Left lung (tissue), 10 donors: ENCODE data around the gene C19orf18. TPM values are rescaled to one million over a fixed set of nuclear protein-coding genes. Genes with fewer than 3 reads are reported as not detected.

ENCODE experiments used
- ATAC-seq: fragments of 200-7000 bp; cut with Tn5 transposase; one replicate; pipeline ENCODE4 v1.9.1; 2020; ENCODE audit warnings: moderate library complexity
- DNase-seq, 4 donors: peaks; one replicate each; pipeline ENCODE4 v3.0.0-alpha.2; 2013 to 2020
- H3K27ac ChIP-seq, 2 donors: fragments of 200-600 bp; sonication (generic) in 1 of 2; one replicate each; pipeline versions ENCODE4 v1.5.0 to v1.8.0; 2020 to 2021
- H3K27me3 ChIP-seq, 2 donors: fragments of 200-600 bp; sonication (generic) in 1 of 2; one replicate each; pipeline versions ENCODE4 v1.5.0 to v1.8.0; 2020 to 2021
- H3K36me3 ChIP-seq, 2 donors: fragments of 200-600 bp; sonication (generic) in 1 of 2; one replicate each; pipeline versions ENCODE4 v1.5.0 to v1.8.0; 2020 to 2021
- H3K4me1 ChIP-seq, 2 donors: fragments of 200-600 bp; one replicate each; pipeline ENCODE4 v1.8.0; 2021
- H3K4me3 ChIP-seq, 2 donors: fragments of 200-600 bp; sonication (generic) in 1 of 2; one replicate each; pipeline versions ENCODE4 v1.5.0 to v1.8.0; 2020 to 2021; ENCODE audit warnings: mild to moderate bottlenecking in 1 of 2
- H3K9me3 ChIP-seq, 2 donors: fragments of 200-600 bp; sonication (generic) in 1 of 2; one replicate each; pipeline versions ENCODE4 v1.5.0 to v1.8.0; 2020 to 2021
- CTCF ChIP-seq, 2 donors: fragments of 200-600 bp; sonication (generic) in 1 of 2; IDR thresholded peaks; one replicate each; pipeline versions ENCODE4 v1.5.0 to v1.8.0; 2021; ENCODE audit warnings: antibody characterized with exemption in 2 of 2
- intact Hi-C, 2 donors: fragments of 100-400 bp; cut with DNase I; formaldehyde crosslinking; loops; one replicate each; pipeline versions ENCODE4 v1.11.2 to v1.14.2; 2022
- polyA plus RNA-seq, 6 donors: library from polyadenylated mRNA; unstranded; fragments of 120-200 nt; gene quantifications; one replicate each; pipeline ENCODE4 v1.2.1, GENCODE V29; 2013; ENCODE audit not compliant: insufficient read length in 6 of 6
- total RNA-seq, 2 donors: library from RNA; stranded (reverse); fragmentation: NEBNext Ultra II Directional; extraction: Animal tissue kit (Norgen Biotek cat#: 25700); gene quantifications; one replicate each; pipeline ENCODE4 v1.2.1, GENCODE V29; 2021
- donor health status: DM: no; HTN: yes; CAD: no.
- donor health status: DM: no; HTN: no; CAD: no.

Gene C19orf18
- total and polyA plus RNA-seq, 8 donors: 0.55 to 5.7 (median 2.8) TPM

- ATAC-seq (peak; percentile 19), DNase-seq (peak in 1 of 4 donors; percentile 23)
- intact Hi-C loops: no loop called here
- Histone ChIP-seq H3K27me3 (no peaks in the 10 kb centered on the region), H3K27ac (peak overlapping the region; percentile 86 to 91), H3K36me3 (peaks cover 0 to 59% of the 10 kb centered on the region in 2 donors), H3K9me3 (peaks cover 0 to 74% of the 10 kb centered on the region in 2 donors), H3K4me3 (peak overlapping the region; percentile 67 to 89), H3K4me1 (peaks cover 0 to 31% of the 10 kb centered on the region in 2 donors)
- no peak for TF ChIP-seq CTCF (IDR thresholded peaks at IDR 0.05)
These were observed 29.0 kb upstream of the C19orf18 start for GRCh38 chr19:58003174-58003828.

GRCh38 chr19:58002384-58003173, 28.2 kb upstream of the C19orf18 start, which contains the start of gene ZNF606:
Gene ZNF606 (minus strand): TSS chr19:58002820. CDS start chr19:58001319, 1,501 bp downstream.
- peak; percentile 100 for ATAC-seq
- H3K27ac ChIP-seq: peak within 1 kb of the TSS; percentile 86 to 91
- peaks cover 0 to 66% of the 10 kb centered on the region in 2 donors for H3K36me3 ChIP-seq
- no peak for TF ChIP-seq CTCF (IDR thresholded peaks at IDR 0.05)
- intact Hi-C loops: no loop called here
- H3K4me1 ChIP-seq: peaks cover 0 to 31% of the 10 kb centered on the region in 2 donors
- peak; percentile 88 to 97 (median 92) for DNase-seq
- H3K9me3 ChIP-seq: peaks cover 0 to 75% of the 10 kb centered on the region in 2 donors
- peak within 1 kb of the TSS; percentile 67 to 89 for H3K4me3 ChIP-seq
- no peaks in the 10 kb centered on the region for H3K27me3 ChIP-seq

GRCh38 chr19:58001895-58002369, 27.6 kb upstream of the C19orf18 start:
- no peak for TF ChIP-seq CTCF (IDR thresholded peaks at IDR 0.05)
- peak overlapping the region; percentile 67 to 89 for H3K4me3 ChIP-seq
- peaks cover 0 to 75% of the 10 kb centered on the region in 2 donors for H3K9me3 ChIP-seq
- DNase-seq (peak in 1 of 4 donors; percentile 36), ATAC-seq (peak; percentile 28)
- peaks cover 0 to 67% of the 10 kb centered on the region in 2 donors for H3K36me3 ChIP-seq
- peak overlapping the region; percentile 86 to 91 for H3K27ac ChIP-seq
- intact Hi-C loops: no loop called here
- H3K4me1 ChIP-seq: peaks cover 0 to 31% of the 10 kb centered on the region in 2 donors
- no peaks in the 10 kb centered on the region for H3K27me3 ChIP-seq

GRCh38 chr19:58000677-58001076, 26.3 kb upstream of the C19orf18 start:
- Histone ChIP-seq H3K36me3 (peaks cover 0 to 67% of the 10 kb centered on the region in 2 donors), H3K4me3 (no peak overlapping the region), H3K9me3 (peaks cover 0 to 76% of the 10 kb centered on the region in 2 donors), H3K27ac (no peak overlapping the region), H3K27me3 (no peaks in the 10 kb centered on the region), H3K4me1 (peaks cover 0 to 31% of the 10 kb centered on the region in 2 donors)
- no peak for TF ChIP-seq CTCF (IDR thresholded peaks at IDR 0.05)
- DNase-seq: no peak
- no peak for ATAC-seq
- intact Hi-C loops: no loop called here

GRCh38 chr19:57992841-57993240, 18.5 kb upstream of the C19orf18 start:
- Histone ChIP-seq H3K9me3 (peaks cover 15 to 96% of the 10 kb centered on the region in 2 donors), H3K27me3 (no peaks in the 10 kb centered on the region), H3K4me3 (no peak overlapping the region), H3K36me3 (peaks cover 0 to 94% of the 10 kb centered on the region in 2 donors), H3K27ac (no peak overlapping the region), H3K4me1 (no peaks in the 10 kb centered on the region)
- TF ChIP-seq CTCF (IDR thresholded peaks at IDR 0.05): no peak
- no peak for DNase-seq
- ATAC-seq: no peak
- intact Hi-C loops: no loop called here
